Endothelial cell of umbilical vein (primary cell): ENCODE measurements around the gene FSTL3. TPM values are rescaled to one million over a fixed set of nuclear protein-coding genes. Genes with fewer than 3 reads are reported as not detected.

Experiments
- BruUV-seq: library from RNA; stranded (reverse); fragments of 400-500 nt; replicated peaks from 2 replicates; lab custom pipeline; 2021; lab: Mats Ljungman, UMichigan
- CTCF ChIA-PET: fragments of 300-600, 350-600 bp; sonication (Branson Sonifier 250); formaldehyde crosslinking; loops from one replicate; lab custom pipeline; 2021; ENCODE audit warnings: antibody characterized with exemption, inconsistent platforms; lab: Charles Lee
- POLR2A ChIA-PET: fragments of 300-600, 350-600 bp; sonication (Branson Sonifier 250); formaldehyde crosslinking; loops from one replicate; lab custom pipeline; 2021; ENCODE audit warnings: antibody characterized with exemption, inconsistent platforms; lab: Charles Lee
- DNase-seq: peaks from one replicate; pipeline ENCODE4 v3.0.0-alpha.2; 2011; ENCODE audit warnings: low read depth, low spot score
- FAIRE-seq: peaks from 2 replicates; lab custom pipeline; 2011; peaks lifted over from hg19 to GRCh38; lab: Jason Lieb, UNC
- H2AFZ ChIP-seq: 2 replicates; pipeline ENCODE4 v1.6.0; 2012; ENCODE audit warnings: low read depth, low read length, control low read depth, inconsistent platforms
- H3K27ac ChIP-seq: 2 replicates; pipeline ENCODE4 v1.5.1; 2011; ENCODE audit warnings: low read depth, mild to moderate bottlenecking, control low read depth, low read length, moderate library complexity; ENCODE audit not compliant: insufficient read depth
- H3K27me3 ChIP-seq, 2 experiments: 2 replicates each; pipeline versions ENCODE4 v1.6.0 to v1.6.1; 2011; ENCODE audit warnings: low read length in 2 of 2, mixed read lengths in 1 of 2; ENCODE audit not compliant: control insufficient read depth in 2 of 2, insufficient read depth in 2 of 2
- H3K36me3 ChIP-seq, 2 experiments: 2 replicates in 1 of 2; 3 replicates in 1 of 2; pipeline ENCODE4 v1.5.1; 2011; ENCODE audit warnings: low read length in 2 of 2, mild to moderate bottlenecking in 1 of 2, moderate library complexity in 1 of 2; ENCODE audit not compliant: control insufficient read depth in 2 of 2, insufficient read depth in 2 of 2; ENCODE audit errors: extremely low read depth in 1 of 2
- H3K4me1 ChIP-seq: 3 replicates; pipeline ENCODE4 v1.5.1; 2011; ENCODE audit warnings: mild to moderate bottlenecking, low read length; ENCODE audit not compliant: control insufficient read depth, insufficient read depth; ENCODE audit errors: extremely low read depth
- H3K4me2 ChIP-seq: 2 replicates; pipeline ENCODE4 v1.6.1; 2011; ENCODE audit warnings: low read length, control low read depth, mixed read lengths; ENCODE audit not compliant: insufficient read depth
- H3K4me3 ChIP-seq, 3 experiments: fragments of 200-600 bp in 1 of 3; sonication (generic), shearing (Covaris generic) in 1 of 3; replicated peaks in 1 of 3; 2 replicates each; pipeline ENCODE4 v1.5.1; 2011 to 2016; ENCODE audit warnings: control low read depth in 3 of 3, low read length in 3 of 3, mild to moderate bottlenecking in 2 of 3, inconsistent platforms in 1 of 3, low read depth in 1 of 3, moderate library complexity in 1 of 3; ENCODE audit not compliant: insufficient read depth in 1 of 3
- H3K79me2 ChIP-seq: 2 replicates; pipeline ENCODE4 v1.6.0; 2012; ENCODE audit warnings: low read length, inconsistent platforms; ENCODE audit not compliant: control insufficient read depth, insufficient read depth
- H3K9ac ChIP-seq: replicated peaks from 2 replicates; pipeline ENCODE3; 2011; ENCODE audit warnings: low read length, control low read depth; ENCODE audit not compliant: insufficient read depth; ENCODE audit errors: extremely low read depth
- H3K9me1 ChIP-seq: replicated peaks from 3 replicates; pipeline ENCODE4 v1.6.0; 2011; ENCODE audit warnings: mild to moderate bottlenecking, low read length; ENCODE audit not compliant: control insufficient read depth, insufficient read depth; ENCODE audit errors: extremely low read depth
- H3K9me3 ChIP-seq: replicated peaks from 2 replicates; pipeline ENCODE4 v1.5.1; 2012; ENCODE audit warnings: low read length, inconsistent platforms; ENCODE audit not compliant: control insufficient read depth, insufficient read depth
- H4K20me1 ChIP-seq: replicated peaks from 2 replicates; pipeline ENCODE3; 2011; ENCODE audit warnings: mild to moderate bottlenecking, low read length; ENCODE audit not compliant: control insufficient read depth, insufficient read depth; ENCODE audit errors: extremely low read depth
- CTCF ChIP-seq, 2 donors: IDR thresholded peaks; 1 replicate in 1 of 2; 2 replicates in 1 of 2; pipeline ENCODE4 v1.5.1; 2011; ENCODE audit warnings: low read length in 2 of 2, mild to moderate bottlenecking in 2 of 2, moderate library complexity in 2 of 2, control low read depth in 1 of 2, inconsistent platforms in 1 of 2, low read depth in 1 of 2; ENCODE audit not compliant: insufficient read depth in 1 of 2; ENCODE audit errors: extremely low read depth in 1 of 2
- GATA2 ChIP-seq: IDR thresholded peaks from 2 replicates; pipeline ENCODE4 v1.7.0; 2011; ENCODE audit warnings: low read depth, mild to moderate bottlenecking, moderate library complexity, mixed read lengths, low read length; ENCODE audit not compliant: insufficient read length, insufficient read depth
- JUN ChIP-seq: IDR thresholded peaks from 2 replicates; pipeline ENCODE4 v1.6.1; 2011; ENCODE audit warnings: borderline replicate concordance, low read depth; ENCODE audit not compliant: insufficient read length, insufficient read depth
- MYC ChIP-seq: IDR thresholded peaks from one replicate; pipeline ENCODE4 v1.6.1; 2011; ENCODE audit warnings: mild to moderate bottlenecking, low read depth, low read length
- POLR2A ChIP-seq: IDR thresholded peaks from 2 replicates; pipeline ENCODE4 v1.6.1; 2012; ENCODE audit warnings: low read depth, mild to moderate bottlenecking, control low read depth, low read length
- POLR2AphosphoS5 ChIP-seq: IDR thresholded peaks from 2 replicates; pipeline ENCODE4 v1.6.1; 2012; ENCODE audit warnings: low read depth, mild to moderate bottlenecking, control low read depth, low read length, moderate library complexity; ENCODE audit not compliant: insufficient read depth
- dilution Hi-C: fragments of 300-500 bp; cut with MboI; formaldehyde crosslinking; loops from one replicate; pipeline ENCODE4 v1.15.0; 2019; ENCODE audit warnings: low sequenced_read_pairs; ENCODE audit not compliant: extremely low pct_ligation_motif_present
- intact Hi-C: fragments of 100-400 bp; cut with micrococcal nuclease; formaldehyde crosslinking; loops from one replicate; pipeline ENCODE4 v1.10.0; 2022
- polyA plus RNA-seq, 4 experiments: library from polyadenylated mRNA; depleted of rRNA in 3 of 4; stranded (reverse) in 3 of 4; unstranded in 1 of 4; fragments of >200 nt; gene quantifications; 2 replicates each; pipeline versions ENCODE4 v1.2.1 to v1.2.3, GENCODE V29; 2011 to 2012; ENCODE audit warnings: missing spikeins in 1 of 4
- total RNA-seq: library from RNA; stranded (reverse); gene quantifications from 2 replicates; pipeline ENCODE4 v1.2.3, GENCODE V29; 2021
- TF ChIP-seq, protein P1 (sequence below): IDR thresholded peaks from 2 replicates; pipeline ENCODE4 v1.6.1; 2011; ENCODE audit not compliant: insufficient read depth, insufficient read length

FSTL3 gene
- total and polyA plus RNA-seq, 2 donors (not counting 3 experiments of a cell fraction or from before 2014, with no cell fraction given) = 19.9 to 45.2 TPM

DNA sequence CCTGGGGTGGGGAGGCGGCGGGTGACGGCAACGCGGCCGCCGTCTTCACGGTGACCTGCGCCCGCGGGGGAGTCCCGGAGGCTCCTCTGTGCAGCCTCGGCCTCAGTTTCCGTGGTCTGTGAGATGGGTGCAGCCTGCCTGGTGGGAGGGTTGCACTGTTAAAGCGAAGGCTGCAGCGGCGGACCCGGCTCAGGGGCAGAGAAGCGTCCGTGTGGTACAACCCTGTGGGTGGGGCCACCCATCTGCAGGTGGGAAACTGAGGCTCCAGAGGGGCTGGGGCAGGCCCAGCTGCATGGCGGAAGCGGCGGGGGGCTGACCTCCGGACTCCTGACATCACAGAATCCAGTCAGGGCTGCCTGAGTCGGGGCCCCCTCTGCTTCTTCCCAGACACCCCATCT lies 36.0 kb upstream of the FSTL3 start:
- peak overlapping the region; percentile 59 for H2AFZ ChIP-seq
- POLR2A ChIA-PET = no interaction called here
- no peaks in the 10 kb centered on the region for H3K27me3 ChIP-seq
- DNase-seq (no peak), FAIRE-seq (no peak)
- dilution Hi-C loops = no loop called here
- peak overlapping the region in 2 of 3 experiments; percentile 16 to 27 for H3K4me3 ChIP-seq
- H3K27ac ChIP-seq = no peak overlapping the region
- CTCF ChIA-PET = no interaction called here
- BruUV-seq = no TSS peak
- no peaks in the 10 kb centered on the region for H4K20me1 ChIP-seq
- peak overlapping the region; percentile 44 for H3K4me2 ChIP-seq
- H3K9me1 ChIP-seq = no peaks in the 10 kb centered on the region
- TF ChIP-seq CTCF (IDR thresholded peaks at IDR 0.05; ENCODE audit: extremely low read depth in 1 of 2, insufficient read depth in 1 of 2, low read depth in 1 of 2, low read length in 2 of 2) (no peak), MYC (no peak), POLR2A (no peak), GATA2 (no peak), JUN (no peak), POLR2AphosphoS5 (no peak)
- TF ChIP-seq, protein P1, sequence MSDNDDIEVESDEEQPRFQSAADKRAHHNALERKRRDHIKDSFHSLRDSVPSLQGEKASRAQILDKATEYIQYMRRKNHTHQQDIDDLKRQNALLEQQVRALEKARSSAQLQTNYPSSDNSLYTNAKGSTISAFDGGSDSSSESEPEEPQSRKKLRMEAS = no peak
- no peaks in the 10 kb centered on the region for H3K36me3 ChIP-seq
- no peak overlapping the region for H3K9ac ChIP-seq
- H3K4me1 ChIP-seq = peaks cover 4% of the 10 kb centered on the region
- H3K79me2 ChIP-seq = no peaks in the 10 kb centered on the region
- intact Hi-C loops = no loop called here
- no peaks in the 10 kb centered on the region for H3K9me3 ChIP-seq
